GM12878 (cell line): ENCODE data around the gene CD7. TPM values are rescaled to one million over a fixed set of nuclear protein-coding genes. Genes with fewer than 3 reads are reported as not detected.
A peak's percentile ranks its signal among the peaks of the same experiment; 100 is the strongest.

Experiments used
- ATAC-seq: fragments of 200-7000 bp; cut with Tn5 transposase; 3 replicates; pipeline ENCODE4 v1.9.1; 2020; ENCODE audit warnings: mild to moderate bottlenecking, moderate library complexity
- BruUV-seq: library from RNA; stranded (reverse); fragments of 400-500 nt; replicated peaks from 2 replicates; lab custom pipeline; 2021; lab: Mats Ljungman, UMichigan
- CTCF ChIA-PET: fragments of 300-600 bp; sonication (Branson Sonifier 250); formaldehyde crosslinking; extraction: SDS; loops from one replicate; lab custom pipeline; 2021; ENCODE audit warnings: inconsistent platforms; lab: Yijun Ruan, JAX
- POLR2A ChIA-PET: fragments of 350-600 bp; formaldehyde crosslinking; extraction: SDS; loops from one replicate; lab custom pipeline; 2021; ENCODE audit warnings: inconsistent platforms; lab: Charles Lee
- RAD21 ChIA-PET: fragments of 300-600 bp; sonication (Branson Sonifier 250); formaldehyde crosslinking; loops from one replicate; lab custom pipeline; 2023; ENCODE audit warnings: antibody characterized with exemption; ENCODE audit not compliant: unreplicated experiment; lab: Charles Lee
- SMC1A ChIA-PET: fragments of 300-600 bp; sonication (Branson Sonifier 250); formaldehyde crosslinking; loops from one replicate; lab custom pipeline; 2023; ENCODE audit not compliant: unreplicated experiment, uncharacterized antibody; lab: Charles Lee
- DNase-seq: peaks from one replicate; pipeline ENCODE4 v3.0.0-alpha.2; 2011; ENCODE audit warnings: low read depth, low spot score
- FAIRE-seq: peaks from 3 replicates; lab custom pipeline; 2011; peaks lifted over from hg19 to GRCh38; lab: Jason Lieb, UNC
- H2AFZ ChIP-seq: 2 replicates; pipeline ENCODE4 v1.6.0; 2011; ENCODE audit warnings: low read depth, low read length, control low read depth; ENCODE audit not compliant: control insufficient read depth
- H3K27ac ChIP-seq: 2 replicates; pipeline ENCODE4 v1.5.1; 2011; ENCODE audit warnings: control low read depth; ENCODE audit not compliant: control insufficient read depth, insufficient read depth
- H3K27me3 ChIP-seq, 2 experiments: replicated peaks in 1 of 2; 2 replicates each; pipeline versions ENCODE4 v1.6.0 to v1.6.1; 2011; ENCODE audit warnings: low read length in 1 of 2; ENCODE audit not compliant: control insufficient read depth in 2 of 2, insufficient read depth in 2 of 2
- H3K36me3 ChIP-seq, 2 experiments: 2 replicates each; pipeline ENCODE4 v1.5.1; 2011; ENCODE audit warnings: low read length in 1 of 2; ENCODE audit not compliant: control insufficient read depth in 2 of 2, insufficient read depth in 2 of 2
- H3K4me1 ChIP-seq: 2 replicates; pipeline ENCODE4 v1.6.1; 2011; ENCODE audit warnings: mild to moderate bottlenecking, low read length, moderate library complexity, mixed read lengths; ENCODE audit not compliant: control insufficient read depth, insufficient read depth
- H3K4me2 ChIP-seq: 2 replicates; pipeline ENCODE4 v1.6.0; 2011; ENCODE audit warnings: control low read depth; ENCODE audit not compliant: control insufficient read depth, insufficient read depth
- H3K4me3 ChIP-seq: fragments of 200-600 bp; sonication (generic); 2 replicates; pipeline ENCODE4 v1.5.1; 2016
- H3K79me2 ChIP-seq: 2 replicates; pipeline ENCODE4 v1.6.0; 2011; ENCODE audit warnings: low read length; ENCODE audit not compliant: control insufficient read depth, insufficient read depth
- H3K9ac ChIP-seq: 2 replicates; pipeline ENCODE4 v1.8.0; 2011; ENCODE audit warnings: low read length, control low read depth, mixed read lengths; ENCODE audit not compliant: control insufficient read depth, insufficient read depth
- H3K9me3 ChIP-seq: replicated peaks from 3 replicates; pipeline ENCODE4 v1.5.1; 2011; ENCODE audit warnings: mild to moderate bottlenecking, low read length; ENCODE audit not compliant: control insufficient read depth, insufficient read depth
- H4K20me1 ChIP-seq: 2 replicates; pipeline ENCODE4 v1.6.0; 2011; ENCODE audit not compliant: control insufficient read depth, insufficient read depth
- BACH1 ChIP-seq: fragments of 450-650 bp; IDR thresholded peaks from 2 replicates; pipeline ENCODE4 v1.6.1; 2017; ENCODE audit warnings: mild to moderate bottlenecking, borderline replicate concordance
- BHLHE40 ChIP-seq, 2 experiments: fragments of 450-650 bp in 1 of 2; IDR thresholded peaks; 2 replicates each; pipeline ENCODE4 v1.6.1; 2011 to 2017; ENCODE audit warnings: low read depth in 2 of 2, borderline replicate concordance in 1 of 2, improper control_type of control experiment in 1 of 2, low read length in 1 of 2, mild to moderate bottlenecking in 1 of 2
- DPF2 ChIP-seq: fragments of 450-650 bp; IDR thresholded peaks from 2 replicates; pipeline ENCODE4 v1.6.1; 2017; ENCODE audit warnings: mild to moderate bottlenecking
- IKZF1 ChIP-seq: fragments of 450-650 bp; conservative IDR thresholded peaks from 2 replicates; pipeline ENCODE4 v1.6.1; 2017; ENCODE audit warnings: antibody characterized with exemption, mild to moderate bottlenecking
- MEF2A ChIP-seq: IDR thresholded peaks from 2 replicates; pipeline ENCODE4 v1.6.1; 2011; ENCODE audit warnings: low read depth, mild to moderate bottlenecking, low read length, moderate library complexity; ENCODE audit not compliant: insufficient read depth
- MEF2B ChIP-seq: fragments of 450-650 bp; IDR thresholded peaks from 2 replicates; pipeline ENCODE4 v1.6.1; 2018; ENCODE audit warnings: mild to moderate bottlenecking, moderate library complexity; ENCODE audit not compliant: partially characterized antibody, poor library complexity, severe bottlenecking
- SREBF1 ChIP-seq: IDR thresholded peaks from 2 replicates; pipeline ENCODE4 v1.6.1; 2012; ENCODE audit warnings: mild to moderate bottlenecking, low read length
- YBX1 ChIP-seq: fragments of 450-650 bp; IDR thresholded peaks from 2 replicates; pipeline ENCODE4 v1.6.1; 2016; ENCODE audit warnings: antibody characterized with exemption
- ZNF274 ChIP-seq: IDR thresholded peaks from one replicate; pipeline ENCODE4 v1.8.0; 2011; ENCODE audit not compliant: insufficient read length, insufficient read depth
- WGBS: methylation state at CpG from one replicate; pipeline ENCODE4 v1.1.6; 2016; ENCODE audit warnings: low lambda C conversion rate; ENCODE audit not compliant: insufficient replicate concordance, insufficient coverage; ENCODE audit errors: missing lambda C conversion rate; 5-methylcytosine and 5-hydroxymethylcytosine counted together
- in situ Hi-C: fragments of 300-500 bp; cut with MboI; formaldehyde crosslinking; loops from 9 replicates; pipeline ENCODE4 v1.14.3; 2018; ENCODE audit warnings: mixed read lengths
- intact Hi-C: fragments of 100-400 bp; cut with micrococcal nuclease; formaldehyde crosslinking; loops from one replicate; pipeline ENCODE4 v1.14.2; 2022; ENCODE audit not compliant: unreplicated experiment
- polyA plus RNA-seq, 11 experiments: library from polyadenylated mRNA; depleted of rRNA in 4 of 11; unstranded in 6 of 11; stranded (reverse) in 5 of 11; fragments of >200 nt; fragmentation: Nextera tagmentation in 4 of 11; fragmentation: Illumina TruSeq in 1 of 11; extraction: Ambion mirVana in 4 of 11; extraction: Trizol in 1 of 11; gene quantifications; 1 replicate in 1 of 11; 2 replicates in 10 of 11; pipeline versions ENCODE4 v1.2.1 to v1.2.3, GENCODE V29; 2011 to 2016; ENCODE audit warnings: inconsistent platforms in 2 of 11, missing spikeins in 2 of 11, low read depth in 1 of 11
- total RNA-seq, 4 experiments: library from RNA; depleted of rRNA in 3 of 4; stranded (reverse); fragments of >200 nt in 3 of 4; fragmentation: Illumina TruSeq in 1 of 4; extraction: Trizol in 1 of 4; gene quantifications; 2 replicates each; pipeline versions ENCODE4 v1.2.1 to v1.2.3, GENCODE V29; 2013 to 2021
- TF ChIP-seq, protein P1 (sequence below): fragments of 450-650 bp; IDR thresholded peaks from 2 replicates; pipeline ENCODE4 v1.6.1; 2014; ENCODE audit warnings: mild to moderate bottlenecking
- TF ChIP-seq, protein P2 (sequence below): fragments of 450-650 bp; IDR thresholded peaks from 2 replicates; pipeline ENCODE4 v1.6.1; 2017; ENCODE audit warnings: low read depth, mild to moderate bottlenecking, moderate library complexity

CD7 gene
- total and polyA plus RNA-seq, 10 of the 15 experiments (the other 5 are each of a cell fraction or from before 2014, with no cell fraction given) = 0.33 TPM; not detected in 9

DNA sequence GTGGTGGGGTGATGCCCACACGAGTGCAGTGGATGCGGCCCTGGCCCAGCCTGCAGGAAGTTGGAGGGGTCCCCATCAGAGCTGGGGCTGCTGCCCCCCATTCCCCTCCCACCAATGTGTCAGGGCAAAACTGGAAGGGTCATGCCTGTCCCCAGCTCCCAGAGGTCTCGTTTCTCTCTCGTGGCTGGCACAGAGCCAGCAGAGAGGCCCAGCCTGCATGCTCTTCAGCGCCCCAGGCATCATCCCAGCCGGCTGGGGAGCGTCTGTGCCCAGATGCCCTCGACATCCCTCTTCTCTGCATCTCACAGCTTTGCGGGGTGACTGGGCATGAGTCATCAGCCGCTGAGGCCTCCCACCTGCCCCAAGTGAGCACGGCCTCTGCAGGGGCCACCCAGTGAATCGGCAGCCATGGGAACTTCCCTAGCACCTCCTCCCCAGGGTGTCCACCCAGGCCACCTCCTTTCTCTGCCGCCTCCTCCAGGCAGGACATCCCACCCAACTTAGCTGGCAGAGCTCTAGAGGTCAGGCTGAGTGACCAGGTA lies 34.1 kb downstream of the CD7 start:
- DNase-seq (no peak), ATAC-seq (peak; percentile 86)

More for the DNA sequence above, 34.1 kb downstream of the CD7 start:
- Histone ChIP-seq H3K27ac (no peak overlapping the region), H2AFZ (no peak overlapping the region), H4K20me1 (no peaks in the 10 kb centered on the region), H3K4me3 (no peak overlapping the region), H3K9ac (no peak overlapping the region), H3K4me2 (no peak overlapping the region), H3K36me3 (no peaks in the 10 kb centered on the region), H3K4me1 (no peaks in the 10 kb centered on the region), H3K27me3 (no peaks in the 10 kb centered on the region), H3K79me2 (no peaks in the 10 kb centered on the region), H3K9me3 (no peaks in the 10 kb centered on the region)
- RAD21 ChIA-PET = interaction anchor here (1.3 to 1.8 kb wide), 2 partner anchors 9 to 14 kb away, joined by 4 to 6 read pairs; no protein-coding TSS in a partner anchor
- no peak for FAIRE-seq
- 18% methylated on average over 12 of the region's 13 CpGs for WGBS
- CTCF ChIA-PET = interaction anchor here (1.2 to 2.0 kb wide), 3 partner anchors 9 to 47 kb away, joined by 3 to 6 read pairs (median 5); no protein-coding TSS in a partner anchor
- intact Hi-C loops (no loop called here), in situ Hi-C loops (no loop called here)
- TF ChIP-seq ZNF274 (no peak), MEF2A (no peak), BACH1 (no peak), IKZF1 (peak; percentile 51; the same call in 1 of the 2 replicates), SREBF1 (no peak), YBX1 (no peak), BHLHE40 (IDR thresholded peaks at IDR 0.05; ENCODE audit: borderline replicate concordance in 1 of 2, low read depth in 2 of 2, low read length in 1 of 2) (peak in 1 of 2 experiments; percentile 39; a peak in 1 of 4 replicates), MEF2B (peak; percentile 38), DPF2 (peak; percentile 57; the same call in 1 of the 2 replicates)
- TF ChIP-seq, protein P1, sequence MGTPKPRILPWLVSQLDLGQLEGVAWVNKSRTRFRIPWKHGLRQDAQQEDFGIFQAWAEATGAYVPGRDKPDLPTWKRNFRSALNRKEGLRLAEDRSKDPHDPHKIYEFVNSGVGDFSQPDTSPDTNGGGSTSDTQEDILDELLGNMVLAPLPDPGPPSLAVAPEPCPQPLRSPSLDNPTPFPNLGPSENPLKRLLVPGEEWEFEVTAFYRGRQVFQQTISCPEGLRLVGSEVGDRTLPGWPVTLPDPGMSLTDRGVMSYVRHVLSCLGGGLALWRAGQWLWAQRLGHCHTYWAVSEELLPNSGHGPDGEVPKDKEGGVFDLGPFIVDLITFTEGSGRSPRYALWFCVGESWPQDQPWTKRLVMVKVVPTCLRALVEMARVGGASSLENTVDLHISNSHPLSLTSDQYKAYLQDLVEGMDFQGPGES = no peak
- TF ChIP-seq, protein P2, sequence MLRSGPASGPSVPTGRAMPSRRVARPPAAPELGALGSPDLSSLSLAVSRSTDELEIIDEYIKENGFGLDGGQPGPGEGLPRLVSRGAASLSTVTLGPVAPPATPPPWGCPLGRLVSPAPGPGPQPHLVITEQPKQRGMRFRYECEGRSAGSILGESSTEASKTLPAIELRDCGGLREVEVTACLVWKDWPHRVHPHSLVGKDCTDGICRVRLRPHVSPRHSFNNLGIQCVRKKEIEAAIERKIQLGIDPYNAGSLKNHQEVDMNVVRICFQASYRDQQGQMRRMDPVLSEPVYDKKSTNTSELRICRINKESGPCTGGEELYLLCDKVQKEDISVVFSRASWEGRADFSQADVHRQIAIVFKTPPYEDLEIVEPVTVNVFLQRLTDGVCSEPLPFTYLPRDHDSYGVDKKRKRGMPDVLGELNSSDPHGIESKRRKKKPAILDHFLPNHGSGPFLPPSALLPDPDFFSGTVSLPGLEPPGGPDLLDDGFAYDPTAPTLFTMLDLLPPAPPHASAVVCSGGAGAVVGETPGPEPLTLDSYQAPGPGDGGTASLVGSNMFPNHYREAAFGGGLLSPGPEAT = no peak
- POLR2A ChIA-PET = interaction anchor here (0.8 to 2.6 kb wide), 7 partner anchors 9 to 20 kb away, joined by 3 to 16 read pairs (median 4); partner anchors contain the start of gene CSNK1D
- no TSS peak for BruUV-seq
- SMC1A ChIA-PET = interaction anchor here (0.9 to 1.6 kb wide), 4 partner anchors 15 to 55 kb away, joined by 3 to 5 read pairs (median 4); no protein-coding TSS in a partner anchor
